ENCODE results near the gene MYL3.

DNA sequence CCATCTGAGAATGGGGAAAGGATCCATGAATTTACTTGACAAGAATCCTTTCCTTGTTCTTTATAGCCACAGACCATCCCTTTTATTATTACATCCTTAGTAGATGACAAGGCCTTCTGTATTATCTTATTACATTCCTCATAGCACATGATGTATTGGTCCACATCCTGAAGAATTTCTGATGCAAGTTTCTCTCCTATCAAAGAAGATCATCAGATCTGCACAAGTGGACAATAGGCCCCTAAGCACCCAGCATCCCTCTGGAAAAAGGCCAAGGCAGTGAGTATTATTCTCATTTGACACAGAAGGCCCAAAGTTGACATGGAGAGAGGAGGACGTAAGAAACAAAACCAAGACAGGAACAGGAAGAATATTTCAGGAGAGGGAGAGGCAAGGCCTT is 31.4 kb downstream of the MYL3 start:
- TF ChIP-seq EGR1 (IDR thresholded peaks at IDR 0.05) = no peak
- no peak for TF ChIP-seq MAX (IDR thresholded peaks at IDR 0.05)
- no peak for TF ChIP-seq CEBPB (IDR thresholded peaks at IDR 0.05)
- TF ChIP-seq REST (IDR thresholded peaks at IDR 0.05; ENCODE audit: low read depth) = no peak
- no peak for TF ChIP-seq FOXM1 (IDR thresholded peaks at IDR 0.05; ENCODE audit: borderline replicate concordance, low read depth)
- no peak for TF ChIP-seq RAD21 (IDR thresholded peaks at IDR 0.05; ENCODE audit: low read depth)
